Mammary epithelial cell (primary cell): ENCODE results near the gene STXBP6.

Experiments used
- CTCF ChIP-seq, 2 donors: IDR thresholded peaks in 1 of 2; conservative IDR thresholded peaks in 1 of 2; 2 replicates each; pipeline ENCODE4 v1.5.1; 2011 to 2012; ENCODE audit warnings: inconsistent platforms in 2 of 2, low read length in 2 of 2, mild to moderate bottlenecking in 2 of 2, control low read depth in 1 of 2, low read depth in 1 of 2; ENCODE audit not compliant: insufficient read depth in 1 of 2; ENCODE audit errors: extremely low read depth in 1 of 2
- EZH2 ChIP-seq: IDR thresholded peaks from 2 replicates; pipeline ENCODE4 v1.6.1; 2012; ENCODE audit warnings: low read length, inconsistent platforms, borderline replicate concordance

DNA sequence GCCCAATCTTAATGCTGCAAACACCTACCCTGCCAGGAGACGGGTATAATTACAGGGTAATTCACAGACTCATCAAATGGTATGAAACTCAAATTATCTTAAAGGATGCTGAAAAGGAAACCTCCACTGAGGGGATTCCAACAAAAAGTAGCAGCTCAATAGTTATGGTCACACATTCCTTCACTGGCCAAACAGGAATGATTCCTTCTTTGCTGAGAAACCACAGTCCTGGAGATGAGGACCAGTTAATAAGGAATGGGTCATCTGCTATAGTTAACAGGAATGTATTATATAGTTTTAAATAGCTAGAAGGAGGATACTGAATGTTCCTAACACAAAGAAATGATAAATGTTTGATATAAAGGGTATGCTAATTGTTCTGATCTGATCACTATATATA is 136.9 kb downstream of the STXBP6 start:
- TF ChIP-seq CTCF (conservative IDR thresholded peaks at IDR 0.05 in 1 of 2, IDR thresholded peaks at IDR 0.05 in 1 of 2; ENCODE audit: extremely low read depth in 1 of 2, insufficient read depth in 1 of 2, low read depth in 1 of 2, low read length in 2 of 2) (no peak), EZH2 (no peak)
